SKM-1 (cell line): Measurements from ENCODE around the gene PDLIM5.

Experiments
- DNase-seq: peaks from one replicate; lab custom pipeline; 2025; ENCODE audit not compliant: unreplicated experiment; lab: John Stamatoyannopoulos, UW

Gene PDLIM5

DNA sequence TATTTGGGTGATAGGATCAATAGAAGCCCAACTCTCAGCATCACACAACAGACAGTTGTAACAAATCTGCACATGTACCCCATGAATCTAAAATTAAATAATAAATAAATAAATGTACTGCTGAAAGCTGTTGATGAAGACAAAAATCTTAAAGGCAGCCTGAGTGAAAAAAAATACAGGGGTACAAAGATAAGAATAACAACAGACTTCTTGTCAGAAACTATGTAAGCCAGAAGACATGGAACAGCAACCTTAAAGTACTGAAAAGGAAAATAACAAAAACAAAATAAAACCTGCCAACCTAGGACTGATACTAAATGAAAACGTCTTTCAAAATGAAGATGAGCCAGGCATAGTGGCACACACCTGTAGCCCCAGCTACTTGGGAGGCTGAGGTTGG, 25.0 kb upstream of the PDLIM5 start:
- DNase-seq = no peak

DNA sequence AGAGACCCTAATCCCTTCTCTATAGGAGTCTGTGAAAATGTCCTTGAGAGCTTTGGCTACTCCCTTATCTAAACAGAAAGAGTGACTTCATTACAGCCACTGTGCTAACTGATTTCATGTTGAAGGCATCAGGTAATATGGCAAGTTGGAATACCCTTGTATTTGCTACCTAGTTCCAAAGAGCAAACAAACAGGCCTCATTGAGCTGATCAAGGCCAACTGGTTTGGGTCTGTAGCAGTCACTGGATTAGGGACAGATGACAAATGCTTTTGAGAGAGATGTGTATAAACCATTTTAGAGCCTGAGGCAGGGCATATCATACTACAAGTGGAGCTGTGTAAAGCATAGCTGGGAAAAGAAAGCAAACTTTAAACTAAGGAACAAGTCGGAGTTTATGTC, 22.9 kb upstream of the PDLIM5 start:
- no peak for DNase-seq

DNA sequence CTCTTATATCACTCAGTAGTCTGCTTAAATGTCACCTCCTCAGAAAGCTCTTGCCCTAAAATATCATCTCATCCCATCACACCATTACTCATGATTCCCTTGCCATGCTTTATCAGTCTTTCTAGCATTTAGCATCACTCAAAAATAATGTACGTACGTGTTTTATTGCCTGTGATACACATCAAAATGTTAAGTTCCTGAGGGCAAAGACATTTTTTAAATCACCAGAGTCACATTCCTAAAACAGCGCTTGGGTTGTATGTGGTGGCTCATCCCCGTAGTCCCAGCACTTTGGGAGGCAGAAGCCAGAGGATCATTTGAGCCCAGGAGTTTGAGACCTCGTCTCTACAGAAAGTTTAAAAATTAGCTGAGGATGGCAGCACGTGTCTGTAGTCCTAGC, 21.3 kb upstream of the PDLIM5 start:
- DNase-seq = no peak

DNA sequence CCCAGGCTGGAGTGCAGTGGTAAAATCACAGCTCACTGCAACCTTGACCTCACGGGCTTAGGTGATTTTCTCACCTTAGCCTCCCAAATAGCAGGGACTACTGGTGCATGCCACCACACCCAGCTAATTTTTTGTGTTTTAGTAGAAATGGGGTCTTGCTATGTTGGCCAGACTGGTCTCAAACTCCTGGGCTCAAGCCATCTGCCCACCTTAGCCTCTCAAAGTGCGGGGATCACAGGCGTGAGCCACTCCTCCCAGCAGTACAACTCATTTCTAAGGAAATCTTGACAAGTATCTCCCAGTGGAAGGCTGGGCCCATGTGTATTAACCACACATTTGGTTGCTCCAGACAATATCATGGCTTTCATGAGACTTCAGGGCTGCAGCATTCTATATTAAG, 20.4 kb upstream of the PDLIM5 start:
- DNase-seq = no peak

GRCh38 chr4:94434505-94434904, 17.2 kb upstream of the PDLIM5 start:
- no peak for DNase-seq

DNA sequence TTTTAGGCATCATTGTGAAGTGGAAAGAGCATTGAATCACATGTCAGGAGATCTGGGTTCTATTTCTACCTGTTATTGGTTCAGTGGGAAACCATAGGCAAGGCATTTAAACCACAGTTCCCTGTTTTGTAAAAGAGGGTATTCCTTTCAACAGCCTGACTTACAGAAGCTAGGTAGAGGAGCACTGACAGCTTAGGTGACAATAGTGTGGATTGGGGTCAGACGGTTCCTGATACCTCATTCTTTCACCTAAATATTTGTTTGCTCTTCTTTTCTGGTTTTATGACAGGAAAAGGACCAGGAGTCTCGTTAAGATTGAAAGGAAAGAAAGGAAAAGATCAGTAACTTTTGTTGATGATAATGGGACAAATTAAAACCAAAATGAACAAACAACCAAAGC, 15.9 kb upstream of the PDLIM5 start:
- no peak for DNase-seq

GRCh38 chr4:94436512-94436911, 15.2 kb upstream of the PDLIM5 start:
- DNase-seq = no peak

- DNase-seq = no peak
Observed at GRCh38 chr4:94439606-94440005, 12.1 kb upstream of the PDLIM5 start.

DNA sequence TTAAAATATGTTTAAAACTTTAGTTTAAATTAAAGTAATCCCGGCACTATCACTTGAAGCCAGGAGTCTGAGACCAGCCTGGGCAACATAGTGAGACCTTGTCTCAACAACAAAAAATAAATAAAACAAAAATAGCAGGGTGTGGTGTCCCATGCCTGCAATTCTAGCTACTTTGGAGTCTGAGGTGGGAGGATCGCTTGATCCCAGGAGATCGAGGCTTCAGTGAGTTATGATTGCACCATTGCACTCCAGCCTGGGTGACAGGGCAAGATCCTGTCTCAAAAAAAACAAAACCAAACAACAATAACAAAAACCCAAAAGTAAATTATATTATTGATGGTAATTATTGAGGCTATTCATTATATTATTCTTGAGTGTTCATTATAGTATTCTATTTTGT, 9.9 kb upstream of the PDLIM5 start:
- DNase-seq = no peak

DNA sequence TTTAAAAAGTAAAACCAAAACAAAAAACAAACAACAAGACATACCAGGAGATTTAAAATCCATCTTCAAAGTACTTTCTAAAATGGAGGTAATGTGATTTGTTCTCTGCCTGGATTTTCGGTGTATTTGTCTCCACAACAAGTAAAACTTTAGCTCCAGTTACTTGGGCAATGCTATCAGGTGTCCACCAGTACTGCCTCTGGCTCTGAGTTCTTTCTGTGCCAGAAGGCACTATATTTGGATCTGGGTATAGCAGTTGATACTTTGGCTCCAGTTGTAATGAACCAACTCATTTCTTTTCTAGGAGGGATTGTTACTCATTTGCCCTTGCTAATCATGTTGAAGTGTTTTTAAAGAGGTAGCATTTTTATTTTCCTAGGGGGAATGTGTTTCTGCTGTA, 9.5 kb upstream of the PDLIM5 start:
- no peak for DNase-seq

- DNase-seq = no peak
Observed at GRCh38 chr4:94446386-94446785, 5.4 kb upstream of the PDLIM5 start.

GRCh38 chr4:94447754-94448411, 3.9 kb upstream of the PDLIM5 start:
- no peak for DNase-seq

DNA sequence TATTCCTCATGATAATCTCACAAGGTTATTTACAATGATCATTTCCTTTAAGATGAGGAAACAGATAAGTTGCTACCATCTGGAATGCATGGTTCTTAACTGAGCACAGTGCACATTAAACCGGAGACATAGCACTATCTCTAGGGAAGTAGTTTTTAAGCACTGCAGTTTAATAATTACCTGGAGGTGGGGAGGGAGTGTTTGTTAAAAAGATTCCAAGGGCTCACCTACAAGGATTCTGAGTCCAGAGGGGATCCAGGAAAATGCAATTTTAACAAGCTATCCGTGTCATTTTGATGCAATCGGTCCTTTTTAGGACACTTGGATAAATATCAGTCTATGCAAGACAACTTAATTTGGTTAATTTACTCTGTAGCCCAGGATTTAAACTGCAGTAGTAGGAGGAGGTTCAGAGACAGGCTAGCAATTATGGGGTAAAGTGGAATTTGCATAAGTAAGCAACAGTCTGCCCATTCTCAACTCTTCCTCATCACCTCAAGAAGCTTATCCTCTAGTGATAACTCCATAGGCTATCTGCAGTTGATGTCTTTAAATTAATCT, 2.8 kb upstream of the PDLIM5 start:
- no peak for DNase-seq

DNA sequence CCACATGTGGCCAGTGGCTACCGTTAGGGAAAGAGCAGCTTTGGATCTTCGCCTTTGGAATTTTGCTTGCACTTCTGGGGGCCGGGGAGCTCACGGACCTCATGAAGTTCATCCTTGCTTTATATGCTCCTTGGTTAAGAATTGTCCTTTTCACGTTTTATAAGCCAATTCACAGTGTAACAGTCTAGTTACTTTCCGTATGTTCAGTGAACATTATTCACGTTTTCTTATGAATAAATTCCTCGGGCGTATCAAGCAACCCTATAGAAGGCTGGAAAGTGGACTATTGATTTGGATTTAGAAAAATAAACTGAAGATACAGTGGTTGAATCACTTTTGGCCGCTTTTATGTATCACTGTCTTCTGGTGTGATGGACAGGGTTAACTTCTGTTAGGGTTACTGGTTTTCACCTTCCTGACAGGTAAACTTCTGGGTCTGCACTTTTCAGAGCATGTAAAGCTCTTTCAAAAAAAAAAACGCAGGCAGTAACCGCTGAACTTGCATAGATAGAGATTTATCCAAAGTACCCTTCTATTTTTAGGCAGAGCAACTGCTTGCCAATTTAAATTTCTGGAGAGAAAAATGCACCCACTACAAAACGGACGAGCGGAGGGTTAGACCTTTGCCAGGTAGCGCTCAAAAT, 569 bp upstream of the PDLIM5 start:
- no peak for DNase-seq

- no peak for DNase-seq
Observed at GRCh38 chr4:94452476-94453371, 982 bp downstream of the PDLIM5 start.

GRCh38 chr4:94453391-94453963, 1.7 kb downstream of the PDLIM5 start:
- no peak for DNase-seq

DNA sequence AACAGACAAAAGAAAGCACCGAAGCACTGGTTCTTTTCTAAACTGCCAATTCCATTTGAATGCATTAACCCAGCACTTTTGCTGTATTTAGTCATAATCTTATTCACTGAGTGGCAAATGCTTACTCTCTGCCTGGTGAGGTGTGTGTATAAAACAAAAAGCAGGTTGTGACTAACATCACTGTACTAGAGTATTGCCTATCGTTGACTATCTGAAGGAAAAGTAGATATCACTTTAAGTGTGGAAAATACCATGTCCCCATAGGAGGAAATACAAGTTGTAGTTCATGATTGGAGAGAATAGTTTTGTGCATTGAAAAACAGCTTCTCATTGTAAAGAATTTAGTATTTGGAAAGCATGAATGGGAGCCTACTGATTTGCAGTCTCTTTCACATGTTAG, 2.7 kb downstream of the PDLIM5 start:
- no peak for DNase-seq

- no peak for DNase-seq
Observed at GRCh38 chr4:94455081-94455480, 3.3 kb downstream of the PDLIM5 start.

GRCh38 chr4:94457692-94458106, 6.0 kb downstream of the PDLIM5 start:
- DNase-seq = no peak

DNA sequence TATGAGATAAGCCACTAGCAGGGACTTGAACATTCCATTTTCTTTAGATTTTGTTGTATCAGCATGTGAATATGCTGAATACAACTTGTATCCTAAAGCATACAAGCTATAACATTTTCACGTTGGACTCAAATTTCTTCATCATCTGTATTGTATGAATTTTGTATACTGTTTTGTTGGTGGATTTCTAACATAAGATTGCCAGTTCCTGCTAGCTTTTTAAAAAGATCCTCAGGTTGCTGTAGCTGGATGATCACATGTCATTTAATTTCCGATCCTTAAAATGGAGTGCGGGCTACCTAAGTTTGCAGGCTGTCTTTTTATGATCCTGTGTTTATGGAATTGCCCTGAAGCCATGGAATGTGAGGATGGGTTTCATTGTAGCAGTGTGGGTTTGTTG, 6.9 kb downstream of the PDLIM5 start:
- DNase-seq = no peak

GRCh38 chr4:94459462-94460161, 7.9 kb downstream of the PDLIM5 start:
- DNase-seq = no peak
